GM12801 (cell line): ENCODE results near the gene EGFL6.

Experiments used
- TF ChIP-seq, protein P1 (sequence below): IDR thresholded peaks from one replicate; pipeline ENCODE4 v1.5.1; 2011; ENCODE audit warnings: control low read depth; ENCODE audit not compliant: insufficient read length; ENCODE audit errors: extremely low read depth

The EGFL6 gene

DNA sequence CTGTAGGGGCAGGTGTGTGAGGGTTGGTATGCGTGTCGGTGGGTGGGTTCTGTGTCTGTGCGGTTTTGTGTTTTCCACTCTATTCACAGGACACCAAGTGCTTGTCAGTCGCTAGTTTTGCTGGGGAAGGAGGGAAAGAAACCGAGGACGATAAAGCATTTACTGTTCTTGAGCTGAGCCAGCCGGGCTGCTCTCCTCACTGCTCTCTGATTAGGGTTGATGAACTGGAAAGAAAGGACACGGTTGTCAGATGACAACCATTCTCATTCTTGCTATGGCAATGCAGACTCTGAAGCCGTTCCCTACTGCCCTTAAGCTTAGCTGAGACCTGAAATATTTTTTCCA is 832 bp downstream of the EGFL6 start:
- TF ChIP-seq, protein P1, sequence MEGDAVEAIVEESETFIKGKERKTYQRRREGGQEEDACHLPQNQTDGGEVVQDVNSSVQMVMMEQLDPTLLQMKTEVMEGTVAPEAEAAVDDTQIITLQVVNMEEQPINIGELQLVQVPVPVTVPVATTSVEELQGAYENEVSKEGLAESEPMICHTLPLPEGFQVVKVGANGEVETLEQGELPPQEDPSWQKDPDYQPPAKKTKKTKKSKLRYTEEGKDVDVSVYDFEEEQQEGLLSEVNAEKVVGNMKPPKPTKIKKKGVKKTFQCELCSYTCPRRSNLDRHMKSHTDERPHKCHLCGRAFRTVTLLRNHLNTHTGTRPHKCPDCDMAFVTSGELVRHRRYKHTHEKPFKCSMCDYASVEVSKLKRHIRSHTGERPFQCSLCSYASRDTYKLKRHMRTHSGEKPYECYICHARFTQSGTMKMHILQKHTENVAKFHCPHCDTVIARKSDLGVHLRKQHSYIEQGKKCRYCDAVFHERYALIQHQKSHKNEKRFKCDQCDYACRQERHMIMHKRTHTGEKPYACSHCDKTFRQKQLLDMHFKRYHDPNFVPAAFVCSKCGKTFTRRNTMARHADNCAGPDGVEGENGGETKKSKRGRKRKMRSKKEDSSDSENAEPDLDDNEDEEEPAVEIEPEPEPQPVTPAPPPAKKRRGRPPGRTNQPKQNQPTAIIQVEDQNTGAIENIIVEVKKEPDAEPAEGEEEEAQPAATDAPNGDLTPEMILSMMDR: no peak

- TF ChIP-seq, protein P1: no peak
These were observed 1.7 kb downstream of the EGFL6 start for GRCh38 chrX:13571136-13571535.

- TF ChIP-seq, protein P1: no peak
These were observed 5.2 kb downstream of the EGFL6 start for GRCh38 chrX:13574600-13574999.

GRCh38 chrX:13579661-13580060 is 10.3 kb downstream of the EGFL6 start:
- TF ChIP-seq, protein P1: no peak

- TF ChIP-seq, protein P1: no peak
These were observed 12.2 kb downstream of the EGFL6 start for GRCh38 chrX:13581554-13581953.

DNA sequence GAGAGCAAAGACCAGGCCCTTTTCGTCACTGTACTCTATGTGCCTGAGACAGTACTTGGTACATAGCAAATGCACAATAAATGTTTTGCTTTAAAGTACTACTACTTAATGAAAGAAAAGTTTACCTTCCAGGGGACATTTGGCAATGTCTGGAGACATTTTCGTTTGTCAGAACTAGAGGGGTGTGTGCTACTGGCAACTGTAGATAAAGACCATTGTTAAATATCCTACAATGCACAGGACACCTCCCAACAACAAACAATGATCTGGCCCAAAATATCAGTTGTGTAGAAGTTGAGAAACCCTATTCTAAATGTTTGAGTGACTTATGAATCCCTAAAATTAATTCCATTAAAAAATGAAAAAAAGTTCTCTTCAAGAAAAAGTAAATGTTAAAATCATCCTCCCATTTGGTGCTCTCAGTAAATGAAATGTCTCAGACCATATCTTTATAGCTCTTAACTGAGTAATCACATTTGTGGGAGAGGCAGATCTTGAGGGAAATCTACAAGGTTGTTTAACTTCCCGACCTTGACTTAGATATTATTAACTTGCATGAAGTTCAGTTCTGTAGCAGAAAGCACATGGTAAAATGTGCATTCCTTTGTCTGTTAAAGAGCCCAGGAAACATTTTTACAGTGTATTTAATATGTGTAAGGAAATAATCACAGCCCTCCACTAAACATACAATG is 18.5 kb downstream of the EGFL6 start:
- TF ChIP-seq, protein P1: no peak

DNA sequence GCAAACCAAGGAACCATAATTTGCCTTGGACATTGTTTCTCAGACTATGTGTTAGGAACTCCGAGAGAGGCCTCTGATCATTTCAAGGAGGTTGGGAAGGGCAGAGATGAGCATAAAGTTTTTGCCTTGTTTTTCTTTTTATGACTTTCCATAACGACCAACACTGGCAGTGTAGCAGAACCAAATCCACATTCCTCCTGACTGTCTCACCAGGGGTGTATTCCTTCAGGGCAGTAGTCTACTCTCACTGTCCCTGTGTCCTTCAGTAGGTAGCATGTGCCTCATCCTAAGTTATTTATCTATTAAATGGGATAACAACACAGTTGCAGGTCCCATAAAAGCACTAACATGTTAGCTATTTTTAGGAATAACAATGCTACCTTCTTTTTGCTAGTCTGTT is 20.8 kb downstream of the EGFL6 start:
- TF ChIP-seq, protein P1: no peak
